K562 (cell line): Measurements from ENCODE around the gene PNKD. TPM values are rescaled to one million over a fixed set of nuclear protein-coding genes. Genes with fewer than 3 reads are reported as not detected.

Source experiments
- ATAC-seq: fragments of 200-7000 bp; cut with Tn5 transposase; 3 replicates; pipeline ENCODE4 v1.9.1; 2020; ENCODE audit warnings: moderate library complexity
- BruUV-seq: library from RNA; stranded (reverse); fragments of 400-500 nt; replicated peaks from 2 replicates; lab custom pipeline; 2021; lab: Mats Ljungman, UMichigan
- CTCF ChIA-PET: fragments of 300-600 bp; formaldehyde crosslinking; extraction: SDS; loops from one replicate; lab custom pipeline; 2021; ENCODE audit warnings: low intra/inter-chr PET ratio; lab: Yijun Ruan, JAX
- POLR2A ChIA-PET: fragments of 300-600, 350-650 bp; sonication (Branson Sonifier 250); formaldehyde crosslinking; extraction: SDS; loops from one replicate; lab custom pipeline; 2021; ENCODE audit warnings: antibody characterized with exemption, inconsistent platforms; lab: Yijun Ruan, JAX
- DNase-seq, 4 experiments: peaks; one replicate each; pipeline versions ENCODE4 v3.0.0 to v3.0.0-alpha.2; 2011 to 2018; ENCODE audit warnings: low spot score in 3 of 4, mixed read lengths in 3 of 4; ENCODE audit errors: extremely low read depth in 1 of 4
- FAIRE-seq: peaks from 2 replicates; lab custom pipeline; 2011; peaks lifted over from hg19 to GRCh38; lab: Jason Lieb, UNC
- H2AFZ ChIP-seq: 2 replicates; pipeline ENCODE4 v1.6.0; 2011; ENCODE audit warnings: low read depth, low read length, control low read depth, inconsistent platforms
- H3K27ac ChIP-seq: fragments of 200-600 bp; 3 replicates; pipeline ENCODE4 v1.8.0; 2011; ENCODE audit warnings: low read depth, mild to moderate bottlenecking, control low read depth, inconsistent platforms, low read length, moderate library complexity, mixed read lengths; ENCODE audit errors: extremely low read depth
- H3K27me3 ChIP-seq, 2 experiments: fragments of 300-600 bp in 1 of 2; 2 replicates in 1 of 2; 3 replicates in 1 of 2; pipeline versions ENCODE4 v1.6.0 to v1.8.0; 2011; ENCODE audit warnings: inconsistent platforms in 2 of 2, low read length in 2 of 2, mild to moderate bottlenecking in 1 of 2, mixed read lengths in 1 of 2, moderate library complexity in 1 of 2; ENCODE audit not compliant: control insufficient read depth in 2 of 2, insufficient read depth in 2 of 2
- H3K36me3 ChIP-seq: fragments of 300-600 bp; 3 replicates; pipeline ENCODE4 v1.8.0; 2011; ENCODE audit warnings: mild to moderate bottlenecking, low read length, inconsistent platforms; ENCODE audit not compliant: control insufficient read depth, insufficient read depth
- H3K4me1 ChIP-seq, 2 experiments: fragments of 200-600 bp in 1 of 2; replicated peaks in 1 of 2; 2 replicates in 1 of 2; 3 replicates in 1 of 2; pipeline versions ENCODE4 v1.5.1 to v1.8.0; 2011; ENCODE audit warnings: inconsistent platforms in 2 of 2, low read length in 2 of 2, mild to moderate bottlenecking in 1 of 2, mixed read lengths in 1 of 2, moderate library complexity in 1 of 2; ENCODE audit not compliant: control insufficient read depth in 2 of 2, insufficient read depth in 2 of 2
- H3K4me2 ChIP-seq: 2 replicates; pipeline ENCODE4 v1.6.1; 2011; ENCODE audit warnings: low read length, control low read depth, inconsistent platforms, mixed read lengths; ENCODE audit not compliant: insufficient read depth
- H3K4me3 ChIP-seq: fragments of 200-600 bp; sonication (generic), shearing (Covaris generic); 2 replicates; pipeline ENCODE4 v1.5.1; 2016; ENCODE audit warnings: control low read depth, inconsistent platforms
- H3K79me2 ChIP-seq: fragments of 200-600 bp; 3 replicates; pipeline ENCODE4 v1.8.0; 2011; ENCODE audit warnings: low read length, inconsistent platforms; ENCODE audit not compliant: control insufficient read depth, insufficient read depth
- H3K9ac ChIP-seq, 2 experiments: 2 replicates each; pipeline versions ENCODE4 v1.6.0 to v1.6.1; 2011; ENCODE audit warnings: low read depth in 2 of 2, low read length in 2 of 2, control low read depth in 1 of 2, inconsistent platforms in 1 of 2, mild to moderate bottlenecking in 1 of 2, mixed read lengths in 1 of 2; ENCODE audit not compliant: insufficient read depth in 1 of 2
- H3K9me1 ChIP-seq: one replicate; pipeline ENCODE4 v1.6.0; 2011; ENCODE audit warnings: inconsistent platforms, mild to moderate bottlenecking, low read length, moderate library complexity; ENCODE audit not compliant: control insufficient read depth, insufficient read depth
- H3K9me3 ChIP-seq: replicated peaks from 2 replicates; pipeline ENCODE4 v1.5.1; 2011; ENCODE audit warnings: low read depth, low read length, inconsistent platforms; ENCODE audit not compliant: control insufficient read depth, insufficient read depth
- H4K20me1 ChIP-seq: replicated peaks from 2 replicates; pipeline ENCODE4 v1.6.1; 2011; ENCODE audit warnings: low read length, inconsistent platforms, mixed read lengths; ENCODE audit not compliant: control insufficient read depth, insufficient read depth
- ETV5 ChIP-seq: sonication (generic); formaldehyde crosslinking; IDR thresholded peaks from 2 replicates; pipeline ENCODE4 v1.4.0; 2020; ENCODE audit warnings: low read depth, mild to moderate bottlenecking, missing genetic modification reagents
- ETV6 ChIP-seq, 3 experiments: fragments of 150-350 bp in 1 of 3; sonication (generic) in 1 of 3; formaldehyde crosslinking in 1 of 3; IDR thresholded peaks; 2 replicates each; pipeline versions ENCODE4 v1.6.1 to v1.8.0; 2014 to 2022; ENCODE audit warnings: borderline replicate concordance in 2 of 3, low read depth in 2 of 3, antibody characterized with exemption in 1 of 3, low read length in 1 of 3, mild to moderate bottlenecking in 1 of 3, missing genetic modification reagents in 1 of 3
- JUNB ChIP-seq: fragments of 450-650 bp; formaldehyde crosslinking; conservative IDR thresholded peaks from 2 replicates; pipeline ENCODE4 v1.4.0; 2020; ENCODE audit warnings: mild to moderate bottlenecking
- KDM1A ChIP-seq, 2 experiments: fragments of 450-650 bp; IDR thresholded peaks; 2 replicates each; pipeline ENCODE4 v1.6.1; 2016; ENCODE audit warnings: mild to moderate bottlenecking in 2 of 2
- LEF1 ChIP-seq: fragments of 450-650 bp; IDR thresholded peaks from 2 replicates; pipeline ENCODE4 v1.6.1; 2016; ENCODE audit warnings: mild to moderate bottlenecking
- MLX ChIP-seq, 2 experiments: fragments of 450-650 bp in 1 of 2; sonication (generic) in 1 of 2; formaldehyde crosslinking; conservative IDR thresholded peaks; 2 replicates each; pipeline versions ENCODE4 v1.4.0 to v1.8.1; 2020 to 2022; ENCODE audit warnings: mild to moderate bottlenecking in 1 of 2, missing genetic modification reagents in 1 of 2
- NCOR1 ChIP-seq: fragments of 450-650 bp; IDR thresholded peaks from 2 replicates; pipeline ENCODE4 v1.6.1; 2016; ENCODE audit warnings: mild to moderate bottlenecking, moderate library complexity
- NFYB ChIP-seq: IDR thresholded peaks from 2 replicates; pipeline ENCODE4 v1.6.1; 2011; ENCODE audit warnings: mild to moderate bottlenecking, moderate library complexity; ENCODE audit not compliant: insufficient read length; ENCODE audit errors: extremely low read depth
- RBM34 ChIP-seq: fragments of 200-400 bp; formaldehyde crosslinking; IDR thresholded peaks from 2 replicates; pipeline ENCODE4 v1.6.1; 2018; ENCODE audit warnings: low read length, borderline replicate concordance; ENCODE audit not compliant: insufficient read depth
- SRSF1 ChIP-seq: fragments of 200-400 bp; formaldehyde crosslinking; IDR thresholded peaks from 2 replicates; pipeline ENCODE4 v1.6.1; 2017; ENCODE audit warnings: mild to moderate bottlenecking, low read depth, low read length, moderate library complexity
- ZNF12 ChIP-seq: sonication (generic); formaldehyde crosslinking; IDR thresholded peaks from 2 replicates; pipeline ENCODE4 v1.4.0; 2020; ENCODE audit warnings: mild to moderate bottlenecking, missing genetic modification reagents
- ZNF197 ChIP-seq: fragments of 200-800 bp; sonication (Bioruptor generic); IDR thresholded peaks from 2 replicates; pipeline ENCODE4 v1.6.1; 2016; ENCODE audit warnings: low read depth, missing genetic modification characterization, missing compliant biosample characterization
- ZNF717 ChIP-seq: fragments of 250-450 bp; sonication (Bioruptor Pico); IDR thresholded peaks from 2 replicates; pipeline ENCODE4 v1.5.0; 2021
- WGBS: fragments of 100-300 bp; shearing (Covaris generic); methylation state at CpG from one replicate; pipeline ENCODE4 v1.1.6; 2016; ENCODE audit warnings: low coverage, mixed read lengths; ENCODE audit not compliant: insufficient coverage; ENCODE audit errors: missing lambda C conversion rate; 5-methylcytosine and 5-hydroxymethylcytosine counted together
- in situ Hi-C: fragments of 300-500 bp; cut with MboI; formaldehyde crosslinking; loops from 4 replicates; pipeline ENCODE4 v1.15.0; 2018; ENCODE audit warnings: inconsistent platforms, mixed read lengths
- intact Hi-C: fragments of 100-400 bp; cut with micrococcal nuclease; formaldehyde crosslinking; loops from 2 replicates; pipeline ENCODE4 v1.14.2; 2022
- polyA plus RNA-seq, 8 experiments: library from polyadenylated mRNA; depleted of rRNA in 4 of 8; stranded (reverse) in 5 of 8; unstranded in 3 of 8; fragments of >200 nt; fragmentation: Nextera tagmentation in 2 of 8; fragmentation: Illumina TruSeq in 1 of 8; extraction: Ambion mirVana in 2 of 8; extraction: Trizol in 1 of 8; gene quantifications; 2 replicates each; pipeline versions ENCODE4 v1.2.1 to v1.2.3, GENCODE V29; 2011 to 2014; ENCODE audit warnings: inconsistent platforms in 1 of 8, missing spikeins in 1 of 8
- total RNA-seq, 7 experiments: library from RNA; depleted of rRNA in 6 of 7; stranded (reverse); fragments of >200 nt in 6 of 7; fragmentation: Illumina TruSeq in 2 of 7; extraction: Trizol in 2 of 7; gene quantifications; 2 replicates each; pipeline versions ENCODE4 v1.2.1 to v1.2.3, GENCODE V29; 2011 to 2021; ENCODE audit warnings: low replicate concordance in 1 of 7
- TF ChIP-seq, protein P1 (sequence below): sonication (generic); formaldehyde crosslinking; IDR thresholded peaks from 2 replicates; pipeline ENCODE4 v1.8.0; 2022; ENCODE audit warnings: mild to moderate bottlenecking, missing genetic modification reagents, borderline replicate concordance
- TF ChIP-seq, protein P2 (sequence below): conservative IDR thresholded peaks from 2 replicates; pipeline ENCODE4 v1.6.1; 2011; ENCODE audit warnings: low read depth, mild to moderate bottlenecking, low read length; ENCODE audit not compliant: control insufficient read depth
- TF ChIP-seq, protein P3 (sequence below): fragments of 450-650 bp; IDR thresholded peaks from 2 replicates; pipeline ENCODE4 v1.6.1; 2014; ENCODE audit warnings: low read depth, mild to moderate bottlenecking, moderate library complexity, borderline replicate concordance

Gene PNKD
- total and polyA plus RNA-seq, 9 of the 15 experiments (the other 6 are each of a cell fraction or from before 2014, with no cell fraction given): 26.0 to 105 (median 60.1) TPM

DNA sequence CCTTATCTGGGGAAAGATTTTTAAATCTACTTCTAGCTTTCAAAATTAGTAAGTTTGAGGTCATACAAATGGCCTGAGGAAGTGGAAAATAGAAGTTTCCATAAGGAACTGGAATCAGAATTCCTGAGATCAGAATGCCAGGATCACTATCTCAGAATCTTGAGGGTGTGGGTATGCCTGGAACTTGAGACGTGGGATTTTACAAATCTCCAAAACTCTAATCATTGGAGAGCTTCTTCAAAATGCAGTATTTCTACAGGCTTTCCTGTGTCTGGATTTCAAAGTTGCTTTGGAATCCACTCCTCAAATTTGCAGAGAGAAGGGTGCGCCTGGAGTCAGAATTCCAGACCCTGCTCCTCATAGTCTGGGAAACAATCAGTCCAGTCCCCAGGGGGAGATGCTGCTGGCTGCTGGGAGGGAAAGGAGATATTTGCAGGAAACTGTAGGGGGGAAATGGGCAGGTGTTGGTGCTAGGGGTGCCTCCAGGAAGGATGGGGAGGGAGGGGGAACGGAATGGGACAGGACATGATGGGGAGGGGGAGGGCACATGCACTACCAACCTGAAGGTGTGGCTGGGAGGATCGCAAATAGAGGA, 55.3 kb downstream of the PNKD start:
- 80% methylated on average over 3 of the region's 4 CpGs for WGBS
- no peak overlapping the region for H3K4me2 ChIP-seq
- peaks cover 41 to 42% of the 10 kb centered on the region in 2 experiments for H3K4me1 ChIP-seq
- FAIRE-seq (no peak), DNase-seq (no peak), ATAC-seq (no peak)
- no peak overlapping the region for H3K27ac ChIP-seq
- H2AFZ ChIP-seq: no peak overlapping the region
- H3K4me3 ChIP-seq: no peak overlapping the region
- H3K9me3 ChIP-seq: no peaks in the 10 kb centered on the region
- H3K9me1 ChIP-seq: no peaks in the 10 kb centered on the region
- H4K20me1 ChIP-seq: no peaks in the 10 kb centered on the region
- H3K36me3 ChIP-seq: 0 out of 3 replicates have a peak, but pooled peaks cover 2% of the 10 kb centered on the region
- ChIA-PET POLR2A (interaction anchor here (1.0 kb wide), 1 partner anchor 11 kb away, joined by 3 read pairs; no protein-coding TSS in a partner anchor), CTCF (no interaction called here)
- intact Hi-C loops: no loop called here
- H3K27me3 ChIP-seq: no peaks in the 10 kb centered on the region
- peaks cover 34% of the 10 kb centered on the region for H3K79me2 ChIP-seq
- in situ Hi-C loops: no loop called here
- no TSS peak for BruUV-seq
- H3K9ac ChIP-seq: no peak overlapping the region
- TF ChIP-seq SRSF1 (no peak), ETV5 (CRISPR knock-in tag) (no peak), ETV6 (IDR thresholded peaks at IDR 0.05; ENCODE audit: borderline replicate concordance in 1 of 2, low read depth in 2 of 2, low read length in 1 of 2) (no peak), ETV6 (CRISPR knock-in tag; IDR thresholded peaks at IDR 0.05; ENCODE audit: borderline replicate concordance) (no peak), RBM34 (no peak), ZNF717 (CRISPR knock-in tag) (no peak), ZNF197 (no peak), JUNB (CRISPR knock-in tag) (no peak), LEF1 (no peak), NFYB (no peak), ZNF12 (no peak), KDM1A (IDR thresholded peaks at IDR 0.05) (no peak), NCOR1 (no peak), MLX (CRISPR knock-in tag; conservative IDR thresholded peaks at IDR 0.05) (no peak)
- TF ChIP-seq, protein P1, sequence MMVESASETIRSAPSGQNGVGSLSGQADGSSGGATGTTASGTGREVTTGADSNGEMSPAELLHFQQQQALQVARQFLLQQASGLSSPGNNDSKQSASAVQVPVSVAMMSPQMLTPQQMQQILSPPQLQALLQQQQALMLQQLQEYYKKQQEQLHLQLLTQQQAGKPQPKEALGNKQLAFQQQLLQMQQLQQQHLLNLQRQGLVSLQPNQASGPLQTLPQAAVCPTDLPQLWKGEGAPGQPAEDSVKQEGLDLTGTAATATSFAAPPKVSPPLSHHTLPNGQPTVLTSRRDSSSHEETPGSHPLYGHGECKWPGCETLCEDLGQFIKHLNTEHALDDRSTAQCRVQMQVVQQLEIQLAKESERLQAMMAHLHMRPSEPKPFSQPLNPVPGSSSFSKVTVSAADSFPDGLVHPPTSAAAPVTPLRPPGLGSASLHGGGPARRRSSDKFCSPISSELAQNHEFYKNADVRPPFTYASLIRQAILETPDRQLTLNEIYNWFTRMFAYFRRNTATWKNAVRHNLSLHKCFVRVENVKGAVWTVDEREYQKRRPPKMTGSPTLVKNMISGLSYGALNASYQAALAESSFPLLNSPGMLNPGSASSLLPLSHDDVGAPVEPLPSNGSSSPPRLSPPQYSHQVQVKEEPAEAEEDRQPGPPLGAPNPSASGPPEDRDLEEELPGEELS (CRISPR knock-in tag): no peak
- TF ChIP-seq, protein P2, sequence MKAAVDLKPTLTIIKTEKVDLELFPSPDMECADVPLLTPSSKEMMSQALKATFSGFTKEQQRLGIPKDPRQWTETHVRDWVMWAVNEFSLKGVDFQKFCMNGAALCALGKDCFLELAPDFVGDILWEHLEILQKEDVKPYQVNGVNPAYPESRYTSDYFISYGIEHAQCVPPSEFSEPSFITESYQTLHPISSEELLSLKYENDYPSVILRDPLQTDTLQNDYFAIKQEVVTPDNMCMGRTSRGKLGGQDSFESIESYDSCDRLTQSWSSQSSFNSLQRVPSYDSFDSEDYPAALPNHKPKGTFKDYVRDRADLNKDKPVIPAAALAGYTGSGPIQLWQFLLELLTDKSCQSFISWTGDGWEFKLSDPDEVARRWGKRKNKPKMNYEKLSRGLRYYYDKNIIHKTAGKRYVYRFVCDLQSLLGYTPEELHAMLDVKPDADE: no peak
- TF ChIP-seq, protein P3, sequence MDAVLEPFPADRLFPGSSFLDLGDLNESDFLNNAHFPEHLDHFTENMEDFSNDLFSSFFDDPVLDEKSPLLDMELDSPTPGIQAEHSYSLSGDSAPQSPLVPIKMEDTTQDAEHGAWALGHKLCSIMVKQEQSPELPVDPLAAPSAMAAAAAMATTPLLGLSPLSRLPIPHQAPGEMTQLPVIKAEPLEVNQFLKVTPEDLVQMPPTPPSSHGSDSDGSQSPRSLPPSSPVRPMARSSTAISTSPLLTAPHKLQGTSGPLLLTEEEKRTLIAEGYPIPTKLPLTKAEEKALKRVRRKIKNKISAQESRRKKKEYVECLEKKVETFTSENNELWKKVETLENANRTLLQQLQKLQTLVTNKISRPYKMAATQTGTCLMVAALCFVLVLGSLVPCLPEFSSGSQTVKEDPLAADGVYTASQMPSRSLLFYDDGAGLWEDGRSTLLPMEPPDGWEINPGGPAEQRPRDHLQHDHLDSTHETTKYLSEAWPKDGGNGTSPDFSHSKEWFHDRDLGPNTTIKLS: no peak
